Measurements from ENCODE around the gene LRFN3. TPM values are rescaled to one million over a fixed set of nuclear protein-coding genes. Genes with fewer than 3 reads are reported as not detected.

The LRFN3 gene
- total and polyA plus RNA-seq, 10 of the 15 experiments (the other 5 are each of a cell fraction or from before 2014, with no cell fraction given): 0.02 to 7.3 (median 2.0) TPM; not detected in 1

GRCh38 chr19:35944556-35944955, 8.4 kb downstream of the LRFN3 start:
- in situ Hi-C loops (cut with MboI): no loop called here
- intact Hi-C loops (cut with micrococcal nuclease; ENCODE audit: unreplicated experiment): no loop called here
- ChIA-PET SMC1A (ENCODE audit: uncharacterized antibody, unreplicated experiment) (no interaction called here), POLR2A (interaction anchor here (0.6 kb wide), 1 partner anchor 530 kb away, joined by 3 read pairs; no protein-coding TSS in a partner anchor), CTCF (interaction anchor here (1.0 kb wide), 1 partner anchor 12 kb away, joined by 3 read pairs; no protein-coding TSS in a partner anchor), RAD21 (ENCODE audit: unreplicated experiment) (no interaction called here)
- Histone ChIP-seq H3K9me3 (replicated peaks; ENCODE audit: control insufficient read depth, insufficient read depth, low read length) (no peaks in the 10 kb centered on the region), H3K27me3 (replicated peaks in 1 of 2; ENCODE audit: control insufficient read depth in 2 of 2, insufficient read depth in 2 of 2, low read length in 1 of 2) (no peaks in the 10 kb centered on the region), H3K4me2 (ENCODE audit: control insufficient read depth, insufficient read depth) (no peak overlapping the region), H3K9ac (ENCODE audit: control insufficient read depth, insufficient read depth, low read length) (no peak overlapping the region), H4K20me1 (ENCODE audit: control insufficient read depth, insufficient read depth) (no peaks in the 10 kb centered on the region), H3K27ac (ENCODE audit: control insufficient read depth, insufficient read depth) (no peak overlapping the region), H2AFZ (ENCODE audit: control insufficient read depth, low read depth, low read length) (no peak overlapping the region), H3K79me2 (ENCODE audit: control insufficient read depth, insufficient read depth, low read length) (no peaks in the 10 kb centered on the region), H3K4me1 (ENCODE audit: control insufficient read depth, insufficient read depth, low read length) (no peaks in the 10 kb centered on the region), H3K4me3 (no peak overlapping the region), H3K36me3 (ENCODE audit: control insufficient read depth in 2 of 2, insufficient read depth in 2 of 2, low read length in 1 of 2) (no peaks in the 10 kb centered on the region)
- DNase-seq (ENCODE audit: low read depth, low spot score) (no peak), FAIRE-seq (no peak), ATAC-seq (no peak)
- no TSS peak for BruUV-seq (replicated peaks)
- WGBS (ENCODE audit: insufficient coverage, insufficient replicate concordance, low lambda C conversion rate, missing lambda C conversion rate): no CpG with 5 or more reads among the region's 52 CpGs
- TF ChIP-seq STAT3 (IDR thresholded peaks at IDR 0.05; ENCODE audit: low read depth, low read length) (no peak), BACH1 (IDR thresholded peaks at IDR 0.05; ENCODE audit: borderline replicate concordance) (no peak), POLR2AphosphoS5 (IDR thresholded peaks at IDR 0.05; ENCODE audit: low read length) (no peak), CBX3 (IDR thresholded peaks at IDR 0.05; ENCODE audit: borderline replicate concordance, low read depth) (no peak), CBFB (IDR thresholded peaks at IDR 0.05; ENCODE audit: low read depth) (no peak), MYB (IDR thresholded peaks at IDR 0.05; ENCODE audit: borderline replicate concordance, low read depth, low read length) (no peak), TBL1XR1 (IDR thresholded peaks at IDR 0.05; ENCODE audit: low read depth, low read length) (no peak), PML (IDR thresholded peaks at IDR 0.05; ENCODE audit: low read length) (no peak), NFXL1 (IDR thresholded peaks at IDR 0.05; ENCODE audit: borderline replicate concordance) (no peak), CBX5 (IDR thresholded peaks at IDR 0.05; ENCODE audit: low read depth) (no peak), IKZF2 (IDR thresholded peaks at IDR 0.05) (no peak), ZNF687 (IDR thresholded peaks at IDR 0.05) (no peak), WRNIP1 (IDR thresholded peaks at IDR 0.05; ENCODE audit: borderline replicate concordance, low read depth, low read length) (no peak), REST (IDR thresholded peaks at IDR 0.05; ENCODE audit: low read depth, low read length) (no peak), ZBTB11 (CRISPR knock-in tag; IDR thresholded peaks at IDR 0.05) (no peak)

All from GM12878 (cell line).